Fibroblast of mammary gland (primary cell): ENCODE results near the gene MET.
A peak's percentile ranks its signal among the peaks of the same experiment; 100 is the strongest.

Experiments used
- DNase-seq: peaks from one replicate; pipeline ENCODE4 v3.0.0-alpha.2; 2010; ENCODE audit warnings: low read depth
- H3K4me3 ChIP-seq: 2 replicates; pipeline ENCODE4 v1.5.1; 2011; ENCODE audit warnings: low read depth, mild to moderate bottlenecking, low read length, moderate library complexity; ENCODE audit not compliant: control insufficient read depth
- CTCF ChIP-seq: conservative IDR thresholded peaks from 2 replicates; pipeline ENCODE4 v1.5.1; 2011; ENCODE audit warnings: low read depth, low read length, inconsistent platforms; ENCODE audit not compliant: control insufficient read depth, insufficient read depth

Gene MET

GRCh38 chr7:116766881-116767280, 94.9 kb downstream of the MET start:
- no peak overlapping the region for H3K4me3 ChIP-seq
- no peak for TF ChIP-seq CTCF
- DNase-seq = no peak

- no peak overlapping the region for H3K4me3 ChIP-seq
- TF ChIP-seq CTCF = no peak
- no peak for DNase-seq
These were observed 97.5 kb downstream of the MET start for GRCh38 chr7:116769546-116769945.

GRCh38 chr7:116770941-116771340, 98.9 kb downstream of the MET start:
- no peak overlapping the region for H3K4me3 ChIP-seq
- DNase-seq = no peak
- no peak for TF ChIP-seq CTCF

GRCh38 chr7:116771640-116772039, 99.6 kb downstream of the MET start:
- no peak for DNase-seq
- H3K4me3 ChIP-seq = no peak overlapping the region
- no peak for TF ChIP-seq CTCF

GRCh38 chr7:116772423-116772863, 100.4 kb downstream of the MET start:
- TF ChIP-seq CTCF = no peak
- peak; percentile 77 for DNase-seq
- no peak overlapping the region for H3K4me3 ChIP-seq

- DNase-seq = no peak
- no peak overlapping the region for H3K4me3 ChIP-seq
- no peak for TF ChIP-seq CTCF
These were observed 101.1 kb downstream of the MET start for GRCh38 chr7:116772926-116773749.
